CD4-positive, alpha-beta T cell treated with Interleukin-6 for 4 hours (primary cell): ENCODE measurements around the gene FAM53B.
"Not testable (repeated sequence)": the region's sequence is repeated elsewhere in the genome, so short reads cannot be mapped to it uniquely, and the experiment has no call there.

Source experiments
- DNase-seq: peaks from one replicate; pipeline ENCODE4 v3.0.0-alpha.2; 2020; ENCODE audit warnings: mixed read lengths

FAM53B gene

GRCh38 chr10:124594240-124594639 is 149.9 kb downstream of the FAM53B start:
- DNase-seq, result no peak

GRCh38 chr10:124593431-124593985 is 150.7 kb downstream of the FAM53B start:
- DNase-seq, result no peak

GRCh38 chr10:124592736-124593430 is 151.3 kb downstream of the FAM53B start:
- no peak for DNase-seq

- DNase-seq, result no peak
Measured at GRCh38 chr10:124592101-124592500, 152.1 kb downstream of the FAM53B start.

GRCh38 chr10:124591123-124591495 is 153.1 kb downstream of the FAM53B start:
- no peak for DNase-seq

- DNase-seq, result no peak
Measured at GRCh38 chr10:124590216-124591122, 153.7 kb downstream of the FAM53B start.

- DNase-seq, result no peak
Measured at GRCh38 chr10:124589491-124590041, 154.6 kb downstream of the FAM53B start.

GRCh38 chr10:124588736-124589490 is 155.3 kb downstream of the FAM53B start:
- no peak for DNase-seq

GRCh38 chr10:124588341-124588735 is 155.8 kb downstream of the FAM53B start:
- DNase-seq, result not testable (repeated sequence)

GRCh38 chr10:124587811-124588211 is 156.4 kb downstream of the FAM53B start:
- no peak for DNase-seq

GRCh38 chr10:124586142-124586541 is 158.0 kb downstream of the FAM53B start:
- no peak for DNase-seq

- DNase-seq, result no peak
Measured at GRCh38 chr10:124579011-124579399, 165.2 kb downstream of the FAM53B start.

- no peak for DNase-seq
Measured at GRCh38 chr10:124578231-124579010, 165.8 kb downstream of the FAM53B start.

GRCh38 chr10:124577651-124578050 is 166.5 kb downstream of the FAM53B start:
- DNase-seq, result no peak

- DNase-seq, result no peak
Measured at GRCh38 chr10:124576526-124577420, 167.4 kb downstream of the FAM53B start.

- no peak for DNase-seq
Measured at GRCh38 chr10:124575107-124576035, 168.8 kb downstream of the FAM53B start.

- no peak for DNase-seq
Measured at GRCh38 chr10:124574456-124575070, 169.6 kb downstream of the FAM53B start.

GRCh38 chr10:124573726-124574455 is 170.3 kb downstream of the FAM53B start:
- DNase-seq, result no peak
